PC-9 (cell line): ENCODE data around the gene CUX1. TPM values are rescaled to one million over a fixed set of nuclear protein-coding genes. Genes with fewer than 3 reads are reported as not detected.

Experiments used
- BruUV-seq: library from RNA; stranded (reverse); fragments of 400-500 nt; replicated peaks from 2 replicates; lab custom pipeline; 2021; lab: Mats Ljungman, UMichigan
- CTCF ChIA-PET: fragments of 300-600 bp; sonication (Branson Sonifier 250); formaldehyde crosslinking; loops from one replicate; lab custom pipeline; 2022; ENCODE audit warnings: antibody characterized with exemption; lab: Charles Lee
- POLR2A ChIA-PET: fragments of 300-600 bp; sonication (Branson Sonifier 250); formaldehyde crosslinking; loops from one replicate; lab custom pipeline; 2022; ENCODE audit warnings: antibody characterized with exemption; ENCODE audit not compliant: unreplicated experiment; lab: Charles Lee
- DNase-seq, 2 experiments: peaks; one replicate each; pipeline versions ENCODE4 v3.0.0 to v3.0.0-alpha.2; 2015 to 2022; ENCODE audit warnings: mixed read lengths in 1 of 2
- H2AFZ ChIP-seq: fragments of 200-600 bp; sonication (generic); 2 replicates; pipeline ENCODE4 v1.8.1; 2017; ENCODE audit warnings: antibody characterized with exemption
- H3F3A ChIP-seq: fragments of 200-600 bp; sonication (generic); 2 replicates; pipeline ENCODE4 v1.8.1; 2017; ENCODE audit warnings: antibody characterized with exemption, mild to moderate bottlenecking, low read depth; ENCODE audit not compliant: insufficient read depth
- H3K27ac ChIP-seq: fragments of 200-600 bp; sonication (generic); 2 replicates; pipeline ENCODE4 v1.6.1; 2016; ENCODE audit warnings: mixed run types
- H3K27me3 ChIP-seq: fragments of 200-600 bp; sonication (generic); 2 replicates; pipeline ENCODE4 v1.6.1; 2016; ENCODE audit warnings: low read depth, mixed run types; ENCODE audit not compliant: insufficient read depth
- H3K36me3 ChIP-seq: fragments of 200-600 bp; sonication (generic); 2 replicates; pipeline ENCODE4 v1.6.1; 2016; ENCODE audit warnings: low read depth, mixed run types
- H3K4me1 ChIP-seq: fragments of 200-600 bp; sonication (generic); replicated peaks from 2 replicates; pipeline ENCODE4 v1.6.1; 2016; ENCODE audit warnings: mixed run types; ENCODE audit not compliant: insufficient read depth
- H3K4me2 ChIP-seq: fragments of 200-600 bp; sonication (generic); 2 replicates; pipeline ENCODE4 v1.6.1; 2017; ENCODE audit warnings: mixed run types
- H3K4me3 ChIP-seq: fragments of 200-600 bp; sonication (generic); 2 replicates; pipeline ENCODE4 v1.6.1; 2016; ENCODE audit warnings: mixed run types
- H3K79me2 ChIP-seq: fragments of 200-600 bp; sonication (generic); 2 replicates; pipeline ENCODE4 v1.6.1; 2017; ENCODE audit warnings: low read depth, mixed run types
- H3K9me2 ChIP-seq: fragments of 200-600 bp; sonication (generic); 2 replicates; pipeline ENCODE4 v1.8.1; 2017; ENCODE audit warnings: mild to moderate bottlenecking; ENCODE audit not compliant: insufficient read depth
- H3K9me3 ChIP-seq: fragments of 200-600 bp; sonication (generic); 2 replicates; pipeline ENCODE4 v1.8.1; 2016; ENCODE audit warnings: low read depth; ENCODE audit not compliant: insufficient read depth
- H4K20me1 ChIP-seq: fragments of 200-600 bp; sonication (generic); 2 replicates; pipeline ENCODE4 v1.8.1; 2017; ENCODE audit not compliant: insufficient read depth
- EZH2 ChIP-seq: fragments of 200-600 bp; sonication (generic); IDR thresholded peaks from 2 replicates; pipeline ENCODE4 v1.8.0; 2017; ENCODE audit warnings: antibody characterized with exemption, low read depth
- intact Hi-C: fragments of 100-400 bp; cut with micrococcal nuclease; formaldehyde crosslinking; loops from one replicate; pipeline ENCODE4 v1.10.0; 2022; ENCODE audit not compliant: unreplicated experiment
- total RNA-seq: library from RNA; stranded (reverse); gene quantifications from 2 replicates; pipeline ENCODE4 v1.2.3, GENCODE V29; 2021
- TF ChIP-seq, protein P1 (sequence below): fragments of 200-600 bp; sonication (generic); conservative IDR thresholded peaks from 2 replicates; pipeline ENCODE4 v1.6.1; 2017; ENCODE audit warnings: mixed run types, antibody characterized with exemption, mild to moderate bottlenecking, moderate library complexity

The CUX1 gene
- total RNA-seq, 1 experiment from 2014 or later: 83.3 TPM

DNA sequence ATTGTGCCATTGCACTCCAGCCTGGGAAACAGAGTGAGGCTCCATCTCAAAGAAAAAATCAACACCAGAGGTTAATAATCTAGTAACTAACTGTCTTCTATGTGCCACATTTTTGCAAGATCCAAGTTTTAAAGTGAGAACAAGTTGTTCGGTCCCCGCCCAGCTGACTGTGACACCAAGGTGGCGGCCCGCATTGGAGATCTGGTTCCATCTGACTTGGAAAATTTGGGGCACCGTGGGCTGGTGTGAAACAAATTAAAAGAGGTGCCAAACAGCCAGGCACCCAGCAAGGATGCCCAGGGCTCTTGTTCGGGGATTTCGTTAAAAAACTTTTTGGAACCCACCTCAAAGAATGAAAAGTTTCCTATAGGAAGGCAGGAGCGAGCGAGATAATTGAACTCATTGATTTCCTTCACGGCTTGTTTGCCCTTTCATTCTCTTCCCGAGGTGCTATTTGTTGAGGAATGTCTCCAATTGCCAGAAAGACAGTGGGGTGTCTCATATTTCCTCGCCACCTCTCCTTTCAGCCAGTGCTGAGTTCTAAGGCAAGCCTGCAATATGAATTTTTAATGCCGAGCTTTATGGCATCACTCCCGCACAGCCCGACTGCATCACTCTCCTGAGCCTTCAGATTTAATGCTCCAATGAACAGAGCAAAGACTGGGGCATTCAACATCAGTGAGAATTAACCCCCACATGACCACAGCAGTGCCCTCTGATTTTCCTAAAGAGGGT is 312.4 kb downstream of the CUX1 start:
- TF ChIP-seq, protein P1, sequence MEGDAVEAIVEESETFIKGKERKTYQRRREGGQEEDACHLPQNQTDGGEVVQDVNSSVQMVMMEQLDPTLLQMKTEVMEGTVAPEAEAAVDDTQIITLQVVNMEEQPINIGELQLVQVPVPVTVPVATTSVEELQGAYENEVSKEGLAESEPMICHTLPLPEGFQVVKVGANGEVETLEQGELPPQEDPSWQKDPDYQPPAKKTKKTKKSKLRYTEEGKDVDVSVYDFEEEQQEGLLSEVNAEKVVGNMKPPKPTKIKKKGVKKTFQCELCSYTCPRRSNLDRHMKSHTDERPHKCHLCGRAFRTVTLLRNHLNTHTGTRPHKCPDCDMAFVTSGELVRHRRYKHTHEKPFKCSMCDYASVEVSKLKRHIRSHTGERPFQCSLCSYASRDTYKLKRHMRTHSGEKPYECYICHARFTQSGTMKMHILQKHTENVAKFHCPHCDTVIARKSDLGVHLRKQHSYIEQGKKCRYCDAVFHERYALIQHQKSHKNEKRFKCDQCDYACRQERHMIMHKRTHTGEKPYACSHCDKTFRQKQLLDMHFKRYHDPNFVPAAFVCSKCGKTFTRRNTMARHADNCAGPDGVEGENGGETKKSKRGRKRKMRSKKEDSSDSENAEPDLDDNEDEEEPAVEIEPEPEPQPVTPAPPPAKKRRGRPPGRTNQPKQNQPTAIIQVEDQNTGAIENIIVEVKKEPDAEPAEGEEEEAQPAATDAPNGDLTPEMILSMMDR: no peak
- no peak for TF ChIP-seq EZH2
- Histone ChIP-seq H3K4me1 (peaks cover 13% of the 10 kb centered on the region), H3K27ac (no peak overlapping the region), H4K20me1 (no peaks in the 10 kb centered on the region), H3F3A (no peaks in the 10 kb centered on the region), H3K9me3 (no peaks in the 10 kb centered on the region), H3K4me3 (no peak overlapping the region), H3K79me2 (no peaks in the 10 kb centered on the region), H2AFZ (no peak overlapping the region), H3K4me2 (no peak overlapping the region), H3K27me3 (no peaks in the 10 kb centered on the region), H3K9me2 (no peaks in the 10 kb centered on the region), H3K36me3 (no peaks in the 10 kb centered on the region)
- intact Hi-C loops: loop anchor here (5.0 to 10.0 kb wide), 3 partner anchors 258 to 525 kb away; no protein-coding TSS in a partner anchor
- ChIA-PET POLR2A (no interaction called here), CTCF (no interaction called here)
- DNase-seq: no peak
- BruUV-seq: no TSS peak

DNA sequence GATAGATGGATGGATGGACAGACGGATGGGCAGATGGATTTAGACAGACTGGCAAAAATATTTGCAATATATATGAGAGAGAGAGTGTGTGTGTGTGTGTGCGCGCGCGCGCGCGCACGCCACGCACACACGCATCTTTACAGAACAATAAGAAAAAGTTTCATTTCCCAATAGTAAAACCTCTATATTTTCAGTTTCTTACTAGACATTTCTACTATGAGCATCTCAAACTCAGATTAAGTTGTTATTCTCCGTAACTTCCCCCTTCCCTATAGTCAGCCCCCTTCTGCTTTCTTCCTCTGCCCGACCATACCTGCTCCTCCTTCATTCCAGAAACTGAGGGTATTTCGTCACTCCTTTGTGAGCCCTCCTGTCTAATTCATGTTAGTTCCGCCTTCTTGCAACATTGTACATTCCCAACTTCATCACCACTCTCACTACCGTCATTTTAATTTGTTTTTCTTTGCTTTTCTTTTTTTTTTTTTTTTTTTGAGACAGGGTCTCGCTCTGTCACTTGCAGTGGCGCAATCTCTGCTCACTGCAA is 314.9 kb downstream of the CUX1 start:
- ChIA-PET POLR2A (no interaction called here), CTCF (no interaction called here)
- Histone ChIP-seq H3K79me2 (no peaks in the 10 kb centered on the region), H3K4me2 (no peak overlapping the region), H3K4me1 (peaks cover 13% of the 10 kb centered on the region), H3K4me3 (no peak overlapping the region), H4K20me1 (no peaks in the 10 kb centered on the region), H3K27ac (no peak overlapping the region), H2AFZ (no peak overlapping the region), H3F3A (0 out of 2 replicates have a peak, but pooled peaks cover 8% of the 10 kb centered on the region), H3K27me3 (no peaks in the 10 kb centered on the region), H3K36me3 (no peaks in the 10 kb centered on the region), H3K9me2 (no peaks in the 10 kb centered on the region), H3K9me3 (no peaks in the 10 kb centered on the region)
- intact Hi-C loops: no loop called here
- TF ChIP-seq, protein P1: no peak
- TF ChIP-seq EZH2: no peak
- no peak for DNase-seq
- BruUV-seq: no TSS peak

DNA sequence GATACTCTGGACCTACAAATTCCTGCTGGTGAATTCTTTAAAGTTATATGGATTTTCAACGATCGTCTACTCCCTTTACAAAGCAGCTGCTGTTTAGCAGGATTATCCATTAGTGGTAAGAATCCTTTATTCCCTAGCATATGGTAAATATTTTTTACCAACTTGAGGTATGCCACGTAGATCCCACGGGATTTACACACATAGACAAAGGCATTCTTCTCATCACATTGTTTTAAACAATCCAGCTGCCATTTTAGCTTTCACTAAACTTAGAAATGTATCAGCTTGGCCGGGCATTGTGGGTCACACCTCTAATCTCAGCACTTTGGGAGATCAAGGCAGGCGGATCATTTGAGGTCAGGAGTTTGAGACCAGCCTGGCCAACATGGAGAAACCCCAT is 321.2 kb downstream of the CUX1 start:
- DNase-seq: no peak
- no peaks in the 10 kb centered on the region for H3K9me2 ChIP-seq
- H2AFZ ChIP-seq: no peak overlapping the region
- H3K4me2 ChIP-seq: no peak overlapping the region
- no peak overlapping the region for H3K27ac ChIP-seq
- ChIA-PET CTCF (interaction anchor here (0.7 kb wide), 1 partner anchor 539 kb away, joined by 3 read pairs; no protein-coding TSS in a partner anchor), POLR2A (no interaction called here)
- no peaks in the 10 kb centered on the region for H3K9me3 ChIP-seq
- intact Hi-C loops: no loop called here
- TF ChIP-seq, protein P1: no peak
- TF ChIP-seq EZH2: no peak
- H3K4me1 ChIP-seq: peaks cover 11% of the 10 kb centered on the region
- H3K27me3 ChIP-seq: no peaks in the 10 kb centered on the region
- H3K79me2 ChIP-seq: no peaks in the 10 kb centered on the region
- 0 out of 2 replicates have a peak, but pooled peaks cover 8% of the 10 kb centered on the region for H3F3A ChIP-seq
- H4K20me1 ChIP-seq: no peaks in the 10 kb centered on the region
- no peak overlapping the region for H3K4me3 ChIP-seq
- H3K36me3 ChIP-seq: no peaks in the 10 kb centered on the region
- BruUV-seq: no TSS peak
